Measurements from ENCODE around the gene CPTP.

DNA sequence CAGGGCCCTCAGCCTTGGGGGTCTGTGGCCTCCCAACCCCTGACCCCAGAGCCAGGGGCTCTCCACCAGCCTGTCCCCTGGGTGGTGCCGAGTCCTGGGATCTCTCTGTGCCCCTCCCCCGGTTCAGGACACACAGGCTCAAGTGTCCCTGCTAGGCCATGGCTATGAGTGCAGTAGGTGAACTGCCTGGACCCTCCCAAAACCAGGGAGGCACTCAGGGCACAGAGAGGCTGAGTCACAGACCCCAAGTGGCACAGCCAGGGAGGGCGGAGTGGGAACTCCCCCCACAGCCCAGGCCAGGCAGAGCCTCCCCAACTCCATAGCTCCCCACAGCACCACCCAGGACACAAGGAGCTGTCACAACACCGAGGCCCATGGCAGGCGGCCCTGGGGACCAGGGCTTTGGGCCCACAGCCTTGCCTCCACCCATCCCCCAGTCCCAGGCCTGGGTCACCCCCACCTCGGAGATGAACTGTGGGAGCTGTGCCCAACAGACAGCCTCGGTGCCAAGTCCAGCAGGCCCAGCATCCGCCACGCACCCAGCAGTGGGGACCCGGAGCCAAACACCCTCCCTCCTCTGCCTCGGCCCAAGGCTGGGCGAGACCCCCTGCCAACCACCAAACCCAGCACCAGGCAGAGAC lies 21.4 kb downstream of the CPTP start:
- TF ChIP-seq POLR2A (IDR thresholded peaks at IDR 0.05), result no peak
- TF ChIP-seq, protein P1, sequence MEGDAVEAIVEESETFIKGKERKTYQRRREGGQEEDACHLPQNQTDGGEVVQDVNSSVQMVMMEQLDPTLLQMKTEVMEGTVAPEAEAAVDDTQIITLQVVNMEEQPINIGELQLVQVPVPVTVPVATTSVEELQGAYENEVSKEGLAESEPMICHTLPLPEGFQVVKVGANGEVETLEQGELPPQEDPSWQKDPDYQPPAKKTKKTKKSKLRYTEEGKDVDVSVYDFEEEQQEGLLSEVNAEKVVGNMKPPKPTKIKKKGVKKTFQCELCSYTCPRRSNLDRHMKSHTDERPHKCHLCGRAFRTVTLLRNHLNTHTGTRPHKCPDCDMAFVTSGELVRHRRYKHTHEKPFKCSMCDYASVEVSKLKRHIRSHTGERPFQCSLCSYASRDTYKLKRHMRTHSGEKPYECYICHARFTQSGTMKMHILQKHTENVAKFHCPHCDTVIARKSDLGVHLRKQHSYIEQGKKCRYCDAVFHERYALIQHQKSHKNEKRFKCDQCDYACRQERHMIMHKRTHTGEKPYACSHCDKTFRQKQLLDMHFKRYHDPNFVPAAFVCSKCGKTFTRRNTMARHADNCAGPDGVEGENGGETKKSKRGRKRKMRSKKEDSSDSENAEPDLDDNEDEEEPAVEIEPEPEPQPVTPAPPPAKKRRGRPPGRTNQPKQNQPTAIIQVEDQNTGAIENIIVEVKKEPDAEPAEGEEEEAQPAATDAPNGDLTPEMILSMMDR (IDR thresholded peaks at IDR 0.05), result no peak

Data from Peyer's patch (tissue), 4 donors.